CD14-positive monocyte (primary cell): ENCODE measurements around the gene MIGA2. TPM values are rescaled to one million over a fixed set of nuclear protein-coding genes. Genes with fewer than 3 reads are reported as not detected.

ENCODE experiments used
- DNase-seq, 3 donors: peaks; one replicate each; pipeline ENCODE4 v3.0.0-alpha.2; 2011 to 2022
- H2AFZ ChIP-seq: 2 replicates; pipeline ENCODE4 v1.6.0; 2012; ENCODE audit warnings: mild to moderate bottlenecking, low read depth, low read length, inconsistent platforms; ENCODE audit not compliant: insufficient read depth, poor library complexity, severe bottlenecking
- H3K27ac ChIP-seq, 2 donors: 1 replicate in 1 of 2; 2 replicates in 1 of 2; pipeline ENCODE4 v1.5.1; 2012 to 2013; ENCODE audit warnings: low read length in 2 of 2, control low read depth in 1 of 2, inconsistent platforms in 1 of 2, low read depth in 1 of 2, mild to moderate bottlenecking in 1 of 2
- H3K27me3 ChIP-seq, 2 donors: one replicate each; pipeline versions ENCODE4 v1.6.0 to v1.6.1; 2011 to 2013; ENCODE audit warnings: low read length in 2 of 2; ENCODE audit not compliant: control insufficient read depth in 2 of 2, insufficient read depth in 2 of 2
- H3K36me3 ChIP-seq, 2 donors: replicated peaks in 1 of 2; 1 replicate in 1 of 2; 2 replicates in 1 of 2; pipeline versions ENCODE4 v1.5.1 to v1.6.1; 2012 to 2013; ENCODE audit warnings: low read length in 2 of 2, control low read depth in 1 of 2, inconsistent platforms in 1 of 2, mild to moderate bottlenecking in 1 of 2; ENCODE audit not compliant: insufficient read depth in 2 of 2, control insufficient read depth in 1 of 2
- H3K4me1 ChIP-seq, 2 donors: 1 replicate in 1 of 2; 2 replicates in 1 of 2; pipeline versions ENCODE4 v1.5.1 to v1.6.1; 2012 to 2013; ENCODE audit warnings: low read length in 2 of 2, control low read depth in 1 of 2, inconsistent platforms in 1 of 2, mild to moderate bottlenecking in 1 of 2, moderate library complexity in 1 of 2; ENCODE audit not compliant: insufficient read depth in 2 of 2, control insufficient read depth in 1 of 2
- H3K4me2 ChIP-seq: replicated peaks from 2 replicates; pipeline ENCODE3; 2012; ENCODE audit warnings: low read length, moderate library complexity, mild to moderate bottlenecking; ENCODE audit not compliant: poor library complexity, severe bottlenecking; ENCODE audit errors: extremely low read depth
- H3K4me3 ChIP-seq, 3 experiments: fragments of 200-600 bp in 1 of 3; sonication (generic) in 1 of 3; replicated peaks in 1 of 3; 1 replicate in 2 of 3; 2 replicates in 1 of 3; pipeline ENCODE4 v1.5.1; 2011 to 2013; ENCODE audit warnings: low read length in 3 of 3, mild to moderate bottlenecking in 3 of 3, control low read depth in 2 of 3, low read depth in 2 of 3, inconsistent platforms in 1 of 3, moderate library complexity in 1 of 3
- H3K79me2 ChIP-seq: 2 replicates; pipeline ENCODE4 v1.6.0; 2012; ENCODE audit warnings: mild to moderate bottlenecking, control low read depth, inconsistent platforms, low read length, moderate library complexity; ENCODE audit not compliant: insufficient read depth
- H3K9ac ChIP-seq: 2 replicates; pipeline ENCODE4 v1.6.0; 2017; ENCODE audit warnings: low read length, mild to moderate bottlenecking; ENCODE audit not compliant: insufficient read depth, poor library complexity, severe bottlenecking
- H3K9me3 ChIP-seq, 2 donors: replicated peaks in 1 of 2; 1 replicate in 1 of 2; 2 replicates in 1 of 2; pipeline versions ENCODE4 v1.5.1 to v1.6.1; 2012 to 2013; ENCODE audit warnings: low read length in 2 of 2, control low read depth in 1 of 2; ENCODE audit not compliant: control insufficient read depth in 1 of 2, insufficient read depth in 1 of 2
- H4K20me1 ChIP-seq: 2 replicates; pipeline ENCODE4 v1.6.0; 2012; ENCODE audit warnings: mild to moderate bottlenecking, low read length, control low read depth, moderate library complexity; ENCODE audit not compliant: insufficient read depth
- H3K27ac Mint-ChIP-seq, 7 donors: one replicate each; pipeline ENCODE4 v1.8.0; 2020; ENCODE audit warnings: mild to moderate bottlenecking in 7 of 7, mixed read lengths in 7 of 7, moderate library complexity in 6 of 7, inconsistent platforms in 2 of 7
- H3K27me3 Mint-ChIP-seq, 3 donors: one replicate each; pipeline ENCODE4 v1.8.0; 2021 to 2022; ENCODE audit warnings: low read depth in 3 of 3, mild to moderate bottlenecking in 3 of 3, mixed read lengths in 3 of 3, moderate library complexity in 3 of 3, inconsistent platforms in 1 of 3
- H3K36me3 Mint-ChIP-seq, 2 donors: one replicate each; pipeline ENCODE4 v1.8.0; 2020; ENCODE audit warnings: mixed read lengths in 2 of 2, inconsistent platforms in 1 of 2, mild to moderate bottlenecking in 1 of 2
- H3K4me1 Mint-ChIP-seq: one replicate; pipeline ENCODE4 v1.8.0; 2020; ENCODE audit warnings: mild to moderate bottlenecking, mixed read lengths
- H3K4me3 Mint-ChIP-seq, 2 donors: one replicate each; pipeline ENCODE4 v1.8.0; 2020; ENCODE audit warnings: mild to moderate bottlenecking in 2 of 2, mixed read lengths in 2 of 2, moderate library complexity in 1 of 2
- H3K9me3 Mint-ChIP-seq, 7 donors: one replicate each; pipeline ENCODE4 v1.8.0; 2020 to 2022; ENCODE audit warnings: mixed read lengths in 7 of 7, mild to moderate bottlenecking in 6 of 7, moderate library complexity in 6 of 7, inconsistent platforms in 2 of 7
- WGBS: methylation state at CpG from one replicate; pipeline ENCODE4 v1.1.5; 2013; ENCODE audit warnings: missing lambda C conversion rate; ENCODE audit not compliant: insufficient coverage; 5-methylcytosine and 5-hydroxymethylcytosine counted together
- intact Hi-C, 2 donors: fragments of 100-400 bp; cut with micrococcal nuclease; formaldehyde crosslinking; loops; one replicate each; pipeline versions ENCODE4 v1.15.0 to v1.15.1; 2023
- polyA plus RNA-seq, 3 donors: library from polyadenylated mRNA; depleted of rRNA in 1 of 3; unstranded in 2 of 3; stranded (reverse) in 1 of 3; fragments of 300-500 nt in 2 of 3; fragments of >200 nt in 1 of 3; fragmentation: Illumina TruSeq in 2 of 3; gene quantifications; 1 replicate in 2 of 3; 2 replicates in 1 of 3; pipeline ENCODE4 v1.2.3, GENCODE V29; 2012 to 2021
- TF ChIP-seq, protein P1 (sequence below): fragments of 200-600 bp; IDR thresholded peaks from one replicate; pipeline ENCODE4 v1.8.0; 2022; ENCODE audit warnings: antibody characterized with exemption, mild to moderate bottlenecking

The MIGA2 gene
- polyA plus RNA-seq, 3 donors, result 1.9 to 45.4 (median 5.9) TPM

DNA sequence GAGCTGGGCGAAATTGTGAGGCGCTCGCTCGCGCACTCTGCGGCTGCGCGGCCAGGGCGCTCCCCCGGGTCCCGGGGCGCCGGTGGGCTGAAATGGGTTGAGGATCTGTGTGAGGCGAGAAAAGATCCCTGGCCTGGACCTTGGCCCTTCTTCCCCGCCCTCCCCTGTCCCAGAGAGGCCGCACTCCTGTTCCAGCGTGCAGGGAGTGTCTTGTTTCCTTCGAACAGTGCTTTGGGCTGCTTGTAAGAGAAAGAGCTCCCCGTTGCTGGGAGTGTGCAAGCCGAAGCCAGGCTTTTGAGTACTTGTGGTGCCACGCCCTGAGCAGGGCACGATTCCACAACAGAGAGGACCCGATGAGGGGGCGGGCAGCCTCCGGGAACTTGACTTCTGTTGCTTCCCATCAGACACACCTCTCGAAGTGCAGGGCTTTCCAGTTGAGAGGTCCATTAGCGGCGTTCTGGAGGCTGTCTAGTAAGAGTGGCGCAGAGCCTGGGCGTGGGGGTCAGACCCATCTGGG is 45.0 kb downstream of the MIGA2 start:
- Histone ChIP-seq H3K4me2 (peak overlapping the region; percentile 100), H3K4me3 (peak overlapping the region; percentile 54 to 93 (median 91)), H3K9me3 (no peaks in the 10 kb centered on the region), H3K27ac (peak overlapping the region; percentile 64 to 77), H3K9ac (peak overlapping the region; percentile 79), H3K36me3 (peaks cover 17 to 27% of the 10 kb centered on the region in 2 donors), H3K79me2 (peaks cover 27% of the 10 kb centered on the region), H3K27me3 (no peaks in the 10 kb centered on the region), H4K20me1 (peaks cover 11% of the 10 kb centered on the region), H2AFZ (peak overlapping the region; percentile 96), H3K4me1 (peaks cover 18 to 22% of the 10 kb centered on the region in 2 donors)
- intact Hi-C loops, result loop anchor here in 1 of 2 donors (2.0 kb wide), 2 partner anchors 29 to 45 kb away; partner anchors contain the start of genes CRAT, MIGA2 and PTPA
- 4% methylated on average over 16 of the region's 30 CpGs for WGBS
- peak overlapping the region; percentile 63 to 87 (median 79) for H3K27ac Mint-ChIP-seq
- H3K27me3 Mint-ChIP-seq, result peaks cover 0 to 5% (median 2%) of the 10 kb centered on the region in 3 donors
- no peaks in the 10 kb centered on the region for H3K9me3 Mint-ChIP-seq
- H3K36me3 Mint-ChIP-seq, result peaks cover 18 to 21% of the 10 kb centered on the region in 2 donors
- peak overlapping the region; percentile 85 for H3K4me3 Mint-ChIP-seq
- TF ChIP-seq, protein P1, sequence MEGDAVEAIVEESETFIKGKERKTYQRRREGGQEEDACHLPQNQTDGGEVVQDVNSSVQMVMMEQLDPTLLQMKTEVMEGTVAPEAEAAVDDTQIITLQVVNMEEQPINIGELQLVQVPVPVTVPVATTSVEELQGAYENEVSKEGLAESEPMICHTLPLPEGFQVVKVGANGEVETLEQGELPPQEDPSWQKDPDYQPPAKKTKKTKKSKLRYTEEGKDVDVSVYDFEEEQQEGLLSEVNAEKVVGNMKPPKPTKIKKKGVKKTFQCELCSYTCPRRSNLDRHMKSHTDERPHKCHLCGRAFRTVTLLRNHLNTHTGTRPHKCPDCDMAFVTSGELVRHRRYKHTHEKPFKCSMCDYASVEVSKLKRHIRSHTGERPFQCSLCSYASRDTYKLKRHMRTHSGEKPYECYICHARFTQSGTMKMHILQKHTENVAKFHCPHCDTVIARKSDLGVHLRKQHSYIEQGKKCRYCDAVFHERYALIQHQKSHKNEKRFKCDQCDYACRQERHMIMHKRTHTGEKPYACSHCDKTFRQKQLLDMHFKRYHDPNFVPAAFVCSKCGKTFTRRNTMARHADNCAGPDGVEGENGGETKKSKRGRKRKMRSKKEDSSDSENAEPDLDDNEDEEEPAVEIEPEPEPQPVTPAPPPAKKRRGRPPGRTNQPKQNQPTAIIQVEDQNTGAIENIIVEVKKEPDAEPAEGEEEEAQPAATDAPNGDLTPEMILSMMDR, result no peak
- no peak for DNase-seq
- peaks cover 20% of the 10 kb centered on the region for H3K4me1 Mint-ChIP-seq

DNA sequence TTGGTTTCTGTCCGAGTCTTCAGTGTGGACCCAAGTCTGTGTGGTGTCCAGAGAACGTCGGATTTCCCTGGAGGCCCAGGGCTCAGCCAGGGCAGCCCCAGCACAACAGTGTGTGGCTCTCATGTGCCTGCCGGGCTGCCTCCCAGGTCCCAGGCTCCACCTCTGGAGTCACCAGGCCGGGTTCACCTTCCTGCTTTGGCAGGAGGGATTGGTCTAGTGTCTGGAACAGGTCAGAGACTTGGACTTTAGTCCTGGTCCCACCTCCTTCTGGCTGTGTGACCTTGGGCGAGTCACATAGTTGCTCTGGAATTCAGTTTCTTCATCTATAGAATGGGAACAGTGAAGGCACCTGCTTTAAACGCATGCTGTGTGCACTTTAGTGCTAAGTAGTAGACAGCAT is 47.7 kb downstream of the MIGA2 start:
- Histone ChIP-seq H3K4me1 (peaks cover 18 to 22% of the 10 kb centered on the region in 2 donors), H3K79me2 (peaks cover 27% of the 10 kb centered on the region), H3K9ac (no peak overlapping the region), H3K9me3 (no peaks in the 10 kb centered on the region), H3K4me2 (no peak overlapping the region), H2AFZ (no peak overlapping the region), H3K4me3 (no peak overlapping the region), H4K20me1 (peaks cover 11% of the 10 kb centered on the region), H3K27me3 (no peaks in the 10 kb centered on the region), H3K36me3 (peaks cover 36 to 44% of the 10 kb centered on the region in 2 donors), H3K27ac (no peak overlapping the region)
- intact Hi-C loops, result no loop called here
- Mint-ChIP-seq H3K9me3 (no peaks in the 10 kb centered on the region), H3K4me1 (peaks cover 20% of the 10 kb centered on the region), H3K4me3 (no peak overlapping the region), H3K36me3 (peaks cover 34 to 40% of the 10 kb centered on the region in 2 donors), H3K27ac (no peak overlapping the region), H3K27me3 (peaks cover 0 to 5% (median 1%) of the 10 kb centered on the region in 3 donors)
- DNase-seq, result no peak
- WGBS, result 94% methylated on average over 6 of the region's 7 CpGs
- TF ChIP-seq, protein P1, result no peak
